ENCODE data around the gene RBBP8NL.

DNA sequence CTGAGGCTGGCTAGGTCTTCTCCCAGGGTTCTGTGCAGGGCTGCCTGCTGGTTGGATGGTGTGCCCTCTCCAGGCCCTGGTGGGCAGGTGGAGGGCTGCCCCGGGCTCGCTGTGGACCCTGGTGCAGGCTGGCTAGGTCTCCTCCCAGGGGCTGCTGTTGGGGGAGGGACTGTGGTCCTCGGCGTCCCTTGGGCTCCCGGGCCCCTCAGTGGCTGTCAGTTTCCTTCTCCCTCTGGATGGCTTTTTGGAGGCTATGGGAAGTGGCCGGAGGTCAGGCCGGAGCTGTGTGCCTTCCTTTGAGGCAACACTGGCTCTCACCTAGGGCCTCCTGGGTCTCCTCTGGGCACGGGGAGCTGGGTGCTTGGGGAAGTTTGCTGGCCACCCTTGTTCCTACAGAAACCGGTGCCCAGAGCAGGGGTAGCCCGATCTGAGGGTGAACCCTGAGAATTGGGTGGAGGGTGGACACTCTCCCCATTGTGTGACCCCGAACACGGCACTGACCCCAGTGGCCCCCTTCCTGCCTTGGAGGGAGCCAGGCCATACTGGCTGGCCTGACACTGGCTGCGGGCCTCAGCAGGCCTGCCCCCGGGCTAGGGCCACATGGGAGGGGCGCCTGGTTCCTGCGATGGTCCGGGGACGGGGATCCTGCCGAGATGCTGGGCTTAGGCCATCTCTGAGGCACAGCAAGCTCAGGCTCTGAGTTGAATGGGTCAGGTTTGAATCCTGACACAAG is 16.4 kb downstream of the RBBP8NL start:
- TF ChIP-seq CTCF (IDR thresholded peaks at IDR 0.05) (no peak), POLR2A (IDR thresholded peaks at IDR 0.05) (no peak)

Data from tibial nerve (tissue), 3 donors.